Effector memory CD4-positive, alpha-beta T cell (primary cell): ENCODE data around the gene SFT2D1.
"Not testable (repeated sequence)": the region's sequence is repeated elsewhere in the genome, so short reads cannot be mapped to it uniquely, and the experiment has no call there.

ENCODE experiments used
- DNase-seq, 3 donors: peaks; one replicate each; pipeline ENCODE4 v3.0.0-alpha.2; 2020
- H3K27ac ChIP-seq: 2 replicates; pipeline ENCODE4 v1.7.0; 2013; ENCODE audit warnings: mild to moderate bottlenecking, low read length, moderate library complexity; ENCODE audit not compliant: insufficient read depth, poor library complexity, severe bottlenecking
- H3K27me3 ChIP-seq: replicated peaks from 2 replicates; pipeline ENCODE4 v1.7.0; 2013; ENCODE audit warnings: mild to moderate bottlenecking, low read length; ENCODE audit not compliant: insufficient read depth, control insufficient read depth, poor library complexity, severe bottlenecking
- H3K36me3 ChIP-seq: 2 replicates; pipeline ENCODE4 v1.7.0; 2013; ENCODE audit warnings: mild to moderate bottlenecking, low read length, moderate library complexity; ENCODE audit not compliant: control insufficient read depth, insufficient read depth
- H3K4me1 ChIP-seq: 2 replicates; pipeline ENCODE4 v1.7.0; 2013; ENCODE audit warnings: low read length, mild to moderate bottlenecking; ENCODE audit not compliant: control insufficient read depth, insufficient read depth, poor library complexity, severe bottlenecking
- H3K4me3 ChIP-seq: 2 replicates; pipeline ENCODE4 v1.7.0; 2013; ENCODE audit warnings: low read length, low read depth, mild to moderate bottlenecking; ENCODE audit not compliant: insufficient read depth, poor library complexity, severe bottlenecking
- H3K9me3 ChIP-seq: 2 replicates; pipeline ENCODE4 v1.7.0; 2013; ENCODE audit warnings: mild to moderate bottlenecking, low read length, moderate library complexity; ENCODE audit not compliant: control insufficient read depth

Gene SFT2D1

GRCh38 chr6:166365221-166365620, 22.9 kb upstream of the SFT2D1 start:
- H3K9me3 ChIP-seq = no peaks in the 10 kb centered on the region
- DNase-seq = no peak
- no peak overlapping the region for H3K27ac ChIP-seq
- no peaks in the 10 kb centered on the region for H3K4me1 ChIP-seq
- no peaks in the 10 kb centered on the region for H3K27me3 ChIP-seq
- peaks cover 14% of the 10 kb centered on the region for H3K36me3 ChIP-seq
- H3K4me3 ChIP-seq = no peak overlapping the region

GRCh38 chr6:166364456-166364855, 22.1 kb upstream of the SFT2D1 start:
- Histone ChIP-seq H3K4me3 (no peak overlapping the region), H3K27ac (no peak overlapping the region), H3K27me3 (no peaks in the 10 kb centered on the region), H3K9me3 (no peaks in the 10 kb centered on the region), H3K4me1 (no peaks in the 10 kb centered on the region), H3K36me3 (peaks cover 14% of the 10 kb centered on the region)
- DNase-seq = no peak

GRCh38 chr6:166362427-166362826, 20.1 kb upstream of the SFT2D1 start:
- not testable (repeated sequence) for H3K9me3 ChIP-seq, H3K27ac ChIP-seq, H3K4me3 ChIP-seq, DNase-seq, H3K4me1 ChIP-seq, H3K27me3 ChIP-seq
- peaks cover 14% of the 10 kb centered on the region for H3K36me3 ChIP-seq

GRCh38 chr6:166361077-166361429, 18.7 kb upstream of the SFT2D1 start:
- H3K27ac ChIP-seq = no peak overlapping the region
- DNase-seq = no peak
- H3K9me3 ChIP-seq = no peaks in the 10 kb centered on the region
- H3K4me3 ChIP-seq = no peak overlapping the region
- H3K36me3 ChIP-seq = peaks cover 11% of the 10 kb centered on the region
- H3K27me3 ChIP-seq = no peaks in the 10 kb centered on the region
- H3K4me1 ChIP-seq = no peaks in the 10 kb centered on the region

- H3K4me1 ChIP-seq = no peaks in the 10 kb centered on the region
- no peak overlapping the region for H3K27ac ChIP-seq
- H3K9me3 ChIP-seq = no peaks in the 10 kb centered on the region
- H3K4me3 ChIP-seq = no peak overlapping the region
- DNase-seq = no peak
- no peaks in the 10 kb centered on the region for H3K27me3 ChIP-seq
- H3K36me3 ChIP-seq = peaks cover 6% of the 10 kb centered on the region
Observed at GRCh38 chr6:166360243-166361076, 18.1 kb upstream of the SFT2D1 start.

- no peak for DNase-seq
- Histone ChIP-seq H3K4me1 (no peaks in the 10 kb centered on the region), H3K9me3 (no peaks in the 10 kb centered on the region)
Observed at GRCh38 chr6:166355552-166355951, 13.2 kb upstream of the SFT2D1 start.

GRCh38 chr6:166354965-166355364, 12.6 kb upstream of the SFT2D1 start:
- no peak overlapping the region for H3K27ac ChIP-seq
- no peaks in the 10 kb centered on the region for H3K4me1 ChIP-seq
- H3K4me3 ChIP-seq = no peak overlapping the region
- H3K9me3 ChIP-seq = no peaks in the 10 kb centered on the region
- H3K36me3 ChIP-seq = no peaks in the 10 kb centered on the region
- no peak for DNase-seq
- H3K27me3 ChIP-seq = no peaks in the 10 kb centered on the region

More at GRCh38 chr6:166355552-166355951, 13.2 kb upstream of the SFT2D1 start:
- H3K27ac ChIP-seq = no peak overlapping the region
- no peaks in the 10 kb centered on the region for H3K36me3 ChIP-seq
- H3K27me3 ChIP-seq = no peaks in the 10 kb centered on the region
- H3K4me3 ChIP-seq = no peak overlapping the region

GRCh38 chr6:166354143-166354542, 11.8 kb upstream of the SFT2D1 start:
- Histone ChIP-seq H3K9me3 (no peaks in the 10 kb centered on the region), H3K27me3 (no peaks in the 10 kb centered on the region), H3K27ac (no peak overlapping the region), H3K4me3 (no peak overlapping the region), H3K4me1 (no peaks in the 10 kb centered on the region), H3K36me3 (no peaks in the 10 kb centered on the region)
- DNase-seq = no peak

GRCh38 chr6:166353507-166353906, 11.2 kb upstream of the SFT2D1 start:
- H3K4me3 ChIP-seq = no peak overlapping the region
- H3K9me3 ChIP-seq = no peaks in the 10 kb centered on the region
- DNase-seq = no peak
- H3K4me1 ChIP-seq = no peaks in the 10 kb centered on the region
- no peak overlapping the region for H3K27ac ChIP-seq
- no peaks in the 10 kb centered on the region for H3K36me3 ChIP-seq
- H3K27me3 ChIP-seq = no peaks in the 10 kb centered on the region

- Histone ChIP-seq H3K4me1 (no peaks in the 10 kb centered on the region), H3K36me3 (no peaks in the 10 kb centered on the region), H3K27ac (no peak overlapping the region), H3K4me3 (no peak overlapping the region), H3K9me3 (no peaks in the 10 kb centered on the region), H3K27me3 (no peaks in the 10 kb centered on the region)
- no peak for DNase-seq
Observed at GRCh38 chr6:166352923-166353322, 10.6 kb upstream of the SFT2D1 start.
